OCI-LY7 (cell line): ENCODE results near the gene CAPS.

ENCODE experiments used
- CTCF ChIP-seq: fragments of 200-600 bp; sonication (generic); conservative IDR thresholded peaks from 2 replicates; pipeline ENCODE4 v1.5.1; 2014; ENCODE audit warnings: mild to moderate bottlenecking, antibody characterized with exemption, low read length, moderate library complexity, mixed read lengths
- EZH2phosphoT487 ChIP-seq: fragments of 200-600 bp; sonication (generic); IDR thresholded peaks from 2 replicates; pipeline ENCODE4 v1.6.1; 2018; ENCODE audit warnings: low read depth, borderline replicate concordance, mild to moderate bottlenecking, mixed run types, antibody characterized with exemption, low read length, moderate library complexity, mixed read lengths

GRCh38 chr19:5941673-5942072, 27.6 kb downstream of the CAPS start:
- TF ChIP-seq CTCF: no peak
- no peak for TF ChIP-seq EZH2phosphoT487
